Limb (tissue), 2 donors: ENCODE data around the gene TIAM1.
A peak's percentile ranks its signal among the peaks of the same experiment; 100 is the strongest.

Source experiments
- DNase-seq, 2 donors: peaks; one replicate each; pipeline ENCODE4 v3.0.0-alpha.2; 2016; ENCODE audit errors: extremely low spot score in 2 of 2

The TIAM1 gene

GRCh38 chr21:31211836-31212235, 132.2 kb downstream of the TIAM1 start:
- DNase-seq = no peak

DNA sequence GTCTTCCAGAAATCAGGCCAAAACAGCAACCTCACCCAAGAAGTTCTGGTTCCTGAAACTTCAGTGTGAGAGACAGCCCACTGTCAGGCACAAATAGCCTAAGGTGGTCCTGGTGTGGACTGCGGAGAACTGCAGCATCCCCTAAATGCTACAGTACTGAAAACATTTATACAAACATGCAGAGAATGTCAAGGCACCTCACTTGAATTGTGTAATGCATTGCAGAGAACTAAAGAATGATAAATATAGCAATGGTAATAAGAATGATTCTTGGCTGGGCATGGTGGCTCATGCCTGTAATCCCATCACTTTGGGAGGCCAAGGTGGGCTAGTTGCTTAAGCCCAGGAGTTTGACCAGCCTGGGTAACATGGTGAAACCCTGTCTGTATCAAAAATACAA, 138.6 kb downstream of the TIAM1 start:
- no peak for DNase-seq

- no peak for DNase-seq
These were observed 139.3 kb downstream of the TIAM1 start for GRCh38 chr21:31204801-31205200.

DNA sequence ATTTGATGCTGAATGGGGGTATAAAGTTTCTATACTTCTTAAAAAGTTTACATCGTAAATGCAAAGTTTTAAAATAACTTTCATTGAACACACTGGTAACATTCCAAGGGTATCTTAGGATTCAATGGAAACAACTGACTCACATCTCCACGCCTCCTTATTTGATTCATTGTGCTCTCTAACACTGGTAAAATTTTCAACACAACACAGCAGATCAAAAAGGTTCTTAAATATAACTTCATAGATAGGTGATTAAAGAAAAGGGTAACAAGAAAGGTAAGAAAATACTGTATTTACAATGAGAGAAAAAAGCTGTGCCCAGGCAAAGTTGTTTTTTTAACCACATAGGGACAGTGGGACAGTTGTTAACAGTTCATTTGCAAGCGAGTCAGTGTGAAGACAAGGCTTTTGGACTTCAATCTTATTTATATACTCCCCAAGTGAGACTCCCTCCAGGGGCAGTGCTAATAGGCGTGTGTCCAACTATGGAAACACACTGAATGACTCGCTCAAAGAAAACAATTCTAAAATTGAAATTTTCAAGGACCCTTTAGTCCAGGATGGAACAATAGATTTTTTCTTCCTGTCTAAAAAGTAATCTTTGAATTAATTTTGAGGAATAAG, 140.5 kb downstream of the TIAM1 start:
- no peak for DNase-seq

GRCh38 chr21:31201548-31201947, 142.5 kb downstream of the TIAM1 start:
- peak in 1 of 2 donors; percentile 25 for DNase-seq

- DNase-seq = no peak
These were observed 142.9 kb downstream of the TIAM1 start for GRCh38 chr21:31201144-31201543.

DNA sequence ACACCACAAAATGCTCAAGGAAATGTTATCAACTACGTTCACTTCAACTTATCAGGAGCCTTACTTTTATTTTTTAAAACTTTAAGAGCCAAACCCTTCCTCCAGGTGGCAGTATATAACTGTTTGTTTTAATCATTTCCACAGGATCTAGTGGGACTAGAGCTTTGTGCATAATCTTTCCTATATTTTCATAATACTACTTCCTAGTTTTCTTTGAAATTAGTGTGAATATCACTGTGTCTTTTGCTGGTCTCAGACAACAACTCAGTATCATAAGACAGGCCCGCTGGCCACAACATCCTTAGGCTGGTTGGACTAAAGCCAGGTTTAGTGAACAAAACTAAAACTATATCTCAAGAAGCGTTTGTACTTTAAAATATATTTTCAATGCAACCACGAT, 145.5 kb downstream of the TIAM1 start:
- peak in 1 of 2 donors; percentile 60 for DNase-seq

GRCh38 chr21:31196724-31197123, 147.3 kb downstream of the TIAM1 start:
- DNase-seq = no peak

DNA sequence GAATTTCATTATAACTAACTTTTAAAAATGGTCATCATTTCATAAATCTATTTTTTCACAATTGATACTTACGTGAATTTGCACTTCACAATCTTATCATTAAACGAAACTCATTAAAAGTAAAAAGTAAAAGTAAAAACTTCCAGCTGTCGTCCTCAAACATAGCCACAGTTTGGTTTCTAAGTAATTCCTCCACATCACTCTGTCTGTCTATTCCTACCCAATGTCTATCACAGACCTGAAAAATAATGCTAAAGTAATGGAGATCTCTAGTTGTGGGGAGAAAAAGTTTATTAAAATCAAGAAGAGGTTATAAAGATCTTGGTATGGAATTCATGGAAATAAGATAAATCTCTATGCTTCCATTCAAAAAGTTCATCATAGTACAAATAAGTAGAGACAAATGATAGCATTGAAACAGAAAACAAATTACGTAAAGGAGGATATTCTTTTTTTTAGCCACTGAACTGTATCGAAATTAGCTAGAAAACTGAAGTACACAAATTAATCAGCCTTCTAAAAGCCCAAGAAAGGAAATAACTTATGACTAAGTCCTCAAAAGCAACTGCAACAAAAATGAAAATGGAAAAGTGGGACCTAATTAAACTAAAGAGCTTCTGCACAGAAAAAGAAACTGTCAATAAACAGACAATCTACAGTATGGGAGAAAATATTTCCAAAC, 148.6 kb downstream of the TIAM1 start:
- no peak for DNase-seq

DNA sequence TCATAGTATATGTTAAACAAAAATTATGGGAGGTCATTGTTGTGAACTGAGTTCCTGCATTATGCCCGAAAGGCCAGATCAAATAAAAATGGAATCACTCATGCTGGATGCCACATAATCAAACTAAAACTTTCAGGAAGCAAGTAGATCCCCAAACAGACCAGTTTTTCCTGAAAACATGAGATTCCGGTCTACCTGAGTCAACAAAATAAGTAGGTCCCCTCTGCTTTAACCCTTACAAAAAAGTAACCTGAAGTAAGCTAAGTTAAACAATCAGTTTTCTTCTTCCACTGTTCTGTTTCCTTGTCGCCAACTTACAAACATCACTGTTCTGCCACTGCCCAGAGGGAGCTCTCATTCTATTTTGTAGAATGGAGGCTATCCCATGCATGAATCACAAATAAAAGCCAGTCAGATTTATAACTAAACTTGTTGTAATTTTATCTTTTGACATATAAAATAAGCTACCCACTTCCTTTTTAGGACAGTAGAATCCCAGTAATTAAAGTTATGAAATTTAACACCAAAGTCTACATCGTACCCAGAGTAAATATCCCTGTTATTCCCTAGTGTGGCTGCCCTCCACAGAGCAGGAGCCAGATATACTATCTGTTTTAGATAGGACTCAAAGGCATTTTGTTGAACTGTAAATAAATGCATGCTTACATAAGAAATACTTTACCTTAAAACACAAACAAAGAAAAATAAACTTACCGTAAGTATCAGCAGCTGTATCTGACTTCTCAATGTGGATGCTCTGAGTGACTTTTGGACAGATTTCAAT, 149.4 kb downstream of the TIAM1 start:
- DNase-seq = no peak

- no peak for DNase-seq
These were observed 150.3 kb downstream of the TIAM1 start for GRCh38 chr21:31193761-31194160.

DNA sequence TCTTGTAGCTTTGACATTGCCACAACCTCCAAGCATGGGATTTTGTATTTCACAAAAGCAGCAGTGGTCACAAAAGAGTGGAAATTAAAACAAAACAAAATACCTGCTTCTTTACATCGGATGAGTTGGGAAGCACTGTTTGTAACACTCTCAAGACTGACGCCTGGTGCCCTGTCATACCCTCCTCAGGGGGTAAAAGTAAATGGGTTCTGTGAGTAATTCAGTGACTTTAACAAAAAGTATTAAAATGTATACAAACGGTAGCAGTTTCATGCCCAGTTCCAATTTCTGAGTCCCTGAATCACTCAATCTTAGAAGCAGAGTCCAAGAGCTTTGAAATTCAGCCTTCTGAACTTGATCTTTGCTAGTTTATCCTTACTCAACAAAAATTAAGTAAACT, 152.5 kb downstream of the TIAM1 start:
- DNase-seq = no peak

DNA sequence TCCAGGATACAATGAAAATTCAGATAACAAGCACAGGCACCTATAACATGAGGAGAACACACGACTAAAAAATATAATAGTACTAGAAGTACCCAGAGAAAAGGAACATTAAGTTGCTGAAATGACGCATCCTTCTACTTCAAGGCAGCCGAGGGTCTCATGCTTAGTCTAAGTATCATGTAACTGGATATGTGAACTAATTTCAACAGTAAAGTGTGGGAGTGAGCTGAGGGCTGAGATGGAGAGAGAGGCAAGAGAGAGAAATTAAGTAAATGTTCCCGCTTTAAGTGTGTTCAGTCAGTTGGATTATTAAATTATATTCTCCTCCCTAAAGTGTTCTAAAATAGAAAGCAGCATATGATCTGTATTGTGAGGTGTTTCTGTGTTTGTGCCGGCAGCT, 153.5 kb downstream of the TIAM1 start:
- no peak for DNase-seq

- DNase-seq = no peak
These were observed 156.6 kb downstream of the TIAM1 start for GRCh38 chr21:31187499-31187898.

GRCh38 chr21:31186916-31187315, 157.1 kb downstream of the TIAM1 start:
- no peak for DNase-seq

DNA sequence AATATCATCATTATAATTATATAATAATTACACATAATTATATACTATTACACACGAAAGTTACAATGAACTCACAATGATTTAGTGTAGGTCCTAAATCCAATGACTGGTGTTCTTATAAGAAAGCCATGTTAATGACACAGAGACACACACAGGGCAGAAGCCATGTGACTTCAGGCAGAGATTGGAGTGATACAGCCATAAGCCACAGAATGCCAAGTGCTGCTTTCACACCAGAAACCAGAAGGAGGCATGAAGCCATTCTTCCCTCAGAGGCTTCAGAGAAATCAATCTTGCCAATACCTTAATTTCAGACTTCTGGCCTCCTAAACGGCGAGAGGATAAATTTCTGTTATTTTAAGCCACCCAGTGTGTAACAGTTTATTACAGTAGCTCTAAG, 158.4 kb downstream of the TIAM1 start:
- DNase-seq = no peak

DNA sequence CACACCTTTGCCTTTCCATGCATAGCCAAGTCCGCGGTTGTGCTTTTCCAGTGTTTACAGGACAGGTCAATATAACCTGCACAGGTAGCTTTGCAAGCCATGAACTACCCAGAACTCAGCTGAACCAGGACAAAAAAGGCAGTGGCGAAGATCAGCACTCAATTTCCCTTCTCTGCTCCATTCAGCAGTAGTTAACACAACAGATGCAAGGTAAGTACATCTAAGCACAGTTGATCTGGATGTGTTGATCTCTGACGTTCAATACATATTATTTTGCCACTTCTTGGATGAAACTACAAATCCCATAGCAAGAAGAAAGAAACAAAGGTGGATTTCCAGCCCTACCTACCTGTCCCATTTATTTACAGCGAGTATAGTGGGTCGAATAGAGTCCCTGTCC, 159.2 kb downstream of the TIAM1 start:
- DNase-seq = no peak

DNA sequence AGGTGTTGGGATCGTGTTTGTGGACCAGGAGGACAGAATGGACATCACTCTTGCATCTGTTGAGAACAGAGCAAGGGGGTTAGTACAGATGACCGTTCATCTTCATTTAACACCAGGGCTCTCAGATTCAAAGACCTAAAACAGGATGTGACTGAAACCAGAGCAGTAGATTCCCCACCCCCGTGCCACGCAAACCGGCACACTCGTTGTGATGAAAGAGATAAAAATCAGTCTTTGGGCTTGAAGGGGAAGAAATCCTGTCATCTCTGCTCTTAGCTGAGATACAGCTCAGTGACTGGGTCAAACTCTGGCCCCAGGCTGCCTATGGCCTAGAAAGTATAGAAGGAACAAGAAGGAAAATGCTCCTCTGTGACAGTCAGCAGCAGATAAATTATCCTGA, 159.6 kb downstream of the TIAM1 start:
- no peak for DNase-seq

DNA sequence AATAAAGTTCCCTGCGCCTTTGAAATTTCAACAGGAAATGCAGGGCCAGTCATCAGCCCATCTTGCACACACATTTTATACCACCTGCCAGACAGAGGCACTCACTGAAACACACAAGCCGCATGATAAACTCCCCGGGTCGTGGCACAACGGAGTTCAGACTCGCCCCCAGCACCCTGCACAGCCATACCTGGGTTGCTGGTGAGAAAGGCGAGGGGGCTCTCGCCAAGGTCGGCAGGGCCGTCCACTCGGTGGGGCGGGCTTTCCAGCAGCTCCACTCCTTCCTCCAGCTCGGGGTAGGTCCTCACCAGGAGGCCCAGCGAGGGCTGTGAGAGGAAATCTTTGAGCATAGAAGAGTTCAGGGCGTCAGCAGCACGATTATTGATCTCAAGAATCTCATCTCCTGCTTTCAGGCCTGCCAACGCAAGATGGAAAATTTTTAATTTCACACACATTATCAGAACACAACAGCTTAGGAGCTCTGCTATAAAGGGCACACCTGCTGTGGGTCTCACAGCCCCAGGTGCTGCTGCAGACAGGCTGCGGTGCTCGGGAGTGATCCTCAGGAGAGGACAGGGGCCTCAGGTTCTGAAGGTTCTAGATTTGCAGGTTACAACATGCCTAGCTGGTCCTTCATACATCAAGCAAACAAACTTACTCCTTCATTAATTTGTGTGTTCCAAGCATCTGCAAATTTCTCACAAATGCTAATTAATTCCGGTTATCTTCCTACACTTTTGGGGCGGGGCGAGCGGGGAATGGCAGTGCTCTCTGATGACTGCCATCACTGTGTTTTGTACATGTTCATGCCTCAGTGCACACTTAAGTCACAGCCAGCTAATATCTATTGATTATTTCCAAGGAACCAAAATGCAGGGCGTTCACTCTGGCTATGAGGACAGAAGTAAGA, 161.6 kb downstream of the TIAM1 start:
- no peak for DNase-seq

DNA sequence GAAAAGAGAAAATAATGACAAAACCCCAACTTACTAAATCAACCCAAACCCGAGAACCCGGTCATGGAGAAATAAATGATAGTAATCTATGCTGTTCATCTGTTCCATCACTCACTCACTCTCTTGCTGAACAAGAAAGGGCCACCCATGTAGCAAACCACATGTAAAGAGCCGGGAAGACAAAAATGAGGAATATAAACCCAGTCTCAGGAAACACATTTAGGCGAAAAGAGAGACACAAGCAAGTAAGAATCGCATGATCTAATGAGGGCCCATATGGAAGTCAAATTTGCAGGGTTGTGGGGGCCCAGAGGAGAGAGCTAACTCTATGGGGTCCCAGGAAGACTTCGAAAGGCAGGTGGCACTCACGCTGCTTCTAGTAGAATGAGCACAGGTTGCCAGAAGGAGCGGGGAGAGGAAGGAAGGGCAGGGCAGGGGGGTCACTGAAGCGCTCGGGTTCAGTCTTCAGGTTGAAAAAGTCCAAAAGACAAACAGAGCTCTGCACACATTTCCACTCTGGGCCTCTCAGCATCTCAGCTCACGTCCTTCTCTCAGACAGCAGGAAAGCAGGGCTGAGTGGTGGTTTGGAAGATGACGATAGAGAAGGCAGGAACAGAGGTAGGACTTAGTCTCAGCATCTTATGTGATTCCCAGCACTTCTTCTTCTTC, 162.8 kb downstream of the TIAM1 start:
- DNase-seq = no peak
